Activated CD4-positive, alpha-beta T cell treated with anti-CD3 and anti-CD28 coated beads, Interleukin-2, amount 50 U/mL, for 48 hours (primary cell): ENCODE data around the gene SLC16A11.
"Not testable (repeated sequence)": the region's sequence is repeated elsewhere in the genome, so short reads cannot be mapped to it uniquely, and the experiment has no call there.

Experiments used
- DNase-seq, 2 experiments: peaks; one replicate each; pipeline ENCODE4 v3.0.0-alpha.2; 2020

SLC16A11 gene

DNA sequence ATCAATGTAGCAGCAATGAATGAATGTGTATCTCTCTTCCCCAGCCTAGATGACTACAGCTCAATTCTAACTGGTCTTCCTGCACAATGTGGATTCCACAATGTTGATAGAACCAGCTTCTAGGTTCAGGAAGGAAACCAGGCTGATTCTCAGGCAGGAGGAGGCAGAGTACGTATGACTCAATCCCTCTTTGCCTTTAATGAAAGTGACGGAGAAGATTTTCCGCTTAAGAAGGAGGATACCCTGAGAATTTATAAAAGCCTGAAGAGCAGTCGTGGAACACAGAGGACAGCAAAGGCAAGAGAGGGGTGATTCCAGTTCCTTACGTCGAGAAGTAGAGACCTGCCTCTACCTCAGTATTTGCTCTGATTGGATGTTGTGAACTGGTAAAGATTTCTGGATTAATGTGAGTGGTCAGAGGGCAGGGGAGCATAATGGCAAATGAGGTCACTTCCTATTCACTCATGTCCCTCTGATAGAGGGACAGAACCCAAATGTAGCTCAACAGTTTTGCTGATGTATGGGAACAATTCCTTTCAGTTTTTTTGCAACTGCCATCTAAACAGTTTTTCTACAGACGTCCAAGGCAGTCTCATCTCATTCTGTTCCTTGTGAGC lies 15.0 kb upstream of the SLC16A11 start:
- no peak for DNase-seq

- DNase-seq, result no peak
These were observed 12.5 kb upstream of the SLC16A11 start for GRCh38 chr17:7056386-7056785.

DNA sequence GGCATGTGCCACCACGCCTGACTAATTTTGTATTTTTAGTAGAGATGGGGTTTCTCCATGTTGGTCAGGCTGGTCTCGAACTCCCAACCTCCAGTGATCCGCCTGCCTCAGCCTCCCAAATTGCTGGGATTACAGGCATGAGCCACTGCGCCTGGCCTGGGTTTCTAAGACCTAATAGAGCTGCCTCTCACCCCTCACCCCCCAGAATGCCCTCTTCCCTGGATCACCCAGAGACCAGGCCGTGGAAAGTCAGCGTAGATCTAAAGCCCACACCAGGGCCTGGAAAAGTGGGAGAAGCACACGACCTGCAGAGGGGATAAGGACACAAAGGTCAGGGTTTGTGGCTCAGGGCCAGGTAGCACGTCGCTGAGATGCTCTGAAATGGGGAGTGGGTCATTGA lies 6.7 kb upstream of the SLC16A11 start:
- DNase-seq, result not testable (repeated sequence)

GRCh38 chr17:7048968-7049367 lies 5.1 kb upstream of the SLC16A11 start:
- no peak for DNase-seq

DNA sequence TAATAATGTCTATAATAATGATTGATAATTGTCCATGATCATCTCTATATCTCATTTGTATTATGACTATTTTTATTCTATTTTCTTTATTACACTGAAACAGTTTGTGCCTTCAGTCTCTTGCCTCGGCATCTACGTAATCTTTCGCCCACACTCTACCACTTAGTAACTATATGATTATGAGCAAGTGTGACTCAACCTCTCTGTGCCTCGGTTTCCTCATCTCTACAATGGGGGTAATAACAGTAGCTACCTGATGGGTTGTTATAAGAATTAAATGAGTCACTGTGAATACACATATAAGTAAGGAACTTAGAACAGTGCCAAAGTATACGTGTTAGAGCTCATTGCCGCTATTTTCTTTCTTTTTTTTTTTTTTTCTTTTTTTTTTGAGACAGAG lies 3.7 kb upstream of the SLC16A11 start:
- peak; percentile 30 to 42 for DNase-seq

GRCh38 chr17:7046725-7047397 lies 3.0 kb upstream of the SLC16A11 start:
- peak; percentile 68 to 78 for DNase-seq

DNA sequence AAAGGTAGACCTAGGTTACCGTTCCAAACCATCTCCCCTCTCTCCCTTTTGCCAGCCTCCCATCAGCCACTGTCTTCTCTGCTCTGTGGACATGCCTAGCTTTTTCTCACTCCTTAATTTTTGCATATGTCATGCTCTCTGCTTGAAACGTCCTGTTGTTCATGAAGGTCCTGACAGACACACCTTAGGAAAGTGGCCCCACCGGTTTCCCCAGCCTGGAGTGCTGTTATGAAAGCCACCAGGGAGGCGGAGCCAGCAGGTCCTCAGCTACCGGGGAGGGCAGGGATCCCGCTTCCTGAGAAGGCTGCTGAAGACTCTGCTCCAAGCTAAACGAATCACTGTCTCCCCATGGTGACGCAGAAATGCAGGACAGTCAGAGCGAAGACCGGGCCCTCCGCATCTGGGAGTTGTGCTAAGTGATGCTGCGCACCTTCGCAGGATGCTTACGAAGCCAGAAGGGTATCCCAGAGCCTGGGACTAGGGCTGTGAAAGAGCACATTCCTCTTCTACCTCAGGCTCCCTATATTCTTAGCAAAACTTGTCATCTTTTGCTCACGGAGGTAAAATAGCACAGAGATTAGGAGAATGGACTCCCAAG lies 2.3 kb upstream of the SLC16A11 start:
- peak; percentile 53 to 66 for DNase-seq

GRCh38 chr17:7045492-7046126 lies 1.7 kb upstream of the SLC16A11 start:
- DNase-seq, result peak; percentile 30 to 43

DNA sequence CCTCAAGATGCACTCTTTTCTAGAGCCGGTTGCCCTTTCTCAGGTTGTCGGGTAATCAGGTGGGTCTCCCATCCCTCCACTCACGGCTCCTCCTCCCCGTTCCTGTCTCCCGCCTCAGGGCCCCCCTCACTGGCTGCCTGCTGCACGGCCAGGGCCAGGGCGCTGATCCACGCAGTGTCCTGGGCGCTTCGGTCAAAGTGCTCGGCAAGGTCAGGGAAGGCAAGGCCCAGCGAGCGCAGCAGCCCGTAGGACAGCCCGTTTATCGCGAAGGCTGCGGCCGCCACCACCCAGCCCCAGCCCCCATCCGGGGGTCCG lies 753 bp downstream of the SLC16A11 start:
- no peak for DNase-seq

DNA sequence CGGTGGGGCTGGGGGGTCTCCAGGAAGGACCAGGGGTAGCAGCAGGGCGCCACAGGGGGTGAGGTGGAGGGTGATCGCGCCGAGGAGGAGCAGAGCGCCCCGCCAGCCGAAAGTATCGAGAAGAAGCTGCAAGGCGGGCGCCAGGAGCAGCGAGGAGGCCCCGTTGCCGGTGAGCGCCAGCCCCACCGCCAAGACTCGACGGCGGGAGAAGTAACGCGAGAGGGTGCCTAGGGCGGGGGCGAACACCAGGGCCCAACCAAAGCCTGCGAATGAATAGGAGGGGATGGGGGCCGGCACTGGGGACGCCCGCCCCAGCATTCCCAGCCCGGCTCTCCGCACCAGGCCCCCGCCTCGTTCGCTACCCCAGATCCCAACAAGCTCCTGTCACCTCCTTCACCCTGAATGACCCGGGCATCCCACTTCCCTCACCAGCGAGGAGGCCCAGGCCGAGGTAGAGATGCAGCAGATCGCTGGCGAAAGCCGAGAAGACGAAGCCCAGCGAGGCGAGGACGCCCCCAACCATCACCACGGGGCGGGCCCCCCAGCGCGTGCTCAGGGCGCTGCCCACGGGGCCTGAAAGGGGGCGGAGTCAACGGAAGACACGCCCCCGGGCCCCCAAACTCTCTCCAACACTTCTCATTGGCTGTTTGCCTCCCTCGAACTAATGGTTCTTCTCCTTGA lies 1.3 kb downstream of the SLC16A11 start:
- peak; percentile 46 to 57 for DNase-seq

GRCh38 chr17:7041607-7042500 lies 2.0 kb downstream of the SLC16A11 start:
- DNase-seq, result peak; percentile 26 to 34

- no peak for DNase-seq
These were observed 4.1 kb downstream of the SLC16A11 start for GRCh38 chr17:7039832-7040231.

GRCh38 chr17:7038025-7038862 lies 5.6 kb downstream of the SLC16A11 start:
- no peak for DNase-seq

DNA sequence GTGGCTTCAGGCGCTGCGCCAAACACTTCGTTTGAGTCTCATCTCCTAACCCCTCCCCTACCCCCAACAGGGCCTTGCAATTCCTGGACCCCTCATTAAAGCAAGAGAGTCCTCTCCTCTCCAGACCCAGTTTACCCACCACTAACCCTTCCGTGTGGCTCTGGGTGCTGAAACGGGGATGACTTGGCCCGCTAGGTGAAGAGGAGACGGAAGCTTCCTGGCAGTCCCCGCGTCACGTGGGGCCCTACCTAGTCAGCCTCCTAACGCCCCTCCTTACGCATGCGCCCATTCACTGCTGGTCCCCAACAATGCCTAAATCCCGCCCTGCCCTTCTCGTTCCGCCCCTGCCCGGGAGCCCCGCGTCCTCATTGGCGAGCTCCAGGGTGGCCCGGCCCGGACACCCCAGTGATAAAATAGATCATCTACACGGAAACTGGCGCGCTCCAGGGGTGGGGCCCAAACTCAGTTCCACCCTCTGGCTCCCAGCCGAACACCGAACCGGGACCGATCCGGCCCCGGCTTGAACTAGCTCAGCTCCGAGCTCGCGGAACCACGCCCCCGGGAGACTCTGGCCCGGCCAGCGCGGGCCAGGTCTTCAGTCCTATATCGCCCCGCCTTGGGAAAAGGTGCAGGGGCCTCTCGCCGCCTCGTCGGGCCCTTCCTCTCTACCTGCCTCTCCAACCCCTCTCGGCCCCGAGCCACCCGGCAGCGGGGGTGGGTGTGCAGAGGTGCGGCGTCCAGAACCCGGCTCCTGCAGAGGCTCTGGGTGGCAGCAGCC lies 8.1 kb downstream of the SLC16A11 start, which contains the start of gene SLC16A13:
Gene SLC16A13, plus strand, starts transcription at position 425 of the 778 bp plus-strand sequence. CDS start 368 bp downstream, outside the sequence.
- peak; percentile 98 to 99 for DNase-seq

GRCh38 chr17:7034955-7035590 lies 8.8 kb downstream of the SLC16A11 start:
- peak in 1 of 2 experiments; percentile 55 for DNase-seq

DNA sequence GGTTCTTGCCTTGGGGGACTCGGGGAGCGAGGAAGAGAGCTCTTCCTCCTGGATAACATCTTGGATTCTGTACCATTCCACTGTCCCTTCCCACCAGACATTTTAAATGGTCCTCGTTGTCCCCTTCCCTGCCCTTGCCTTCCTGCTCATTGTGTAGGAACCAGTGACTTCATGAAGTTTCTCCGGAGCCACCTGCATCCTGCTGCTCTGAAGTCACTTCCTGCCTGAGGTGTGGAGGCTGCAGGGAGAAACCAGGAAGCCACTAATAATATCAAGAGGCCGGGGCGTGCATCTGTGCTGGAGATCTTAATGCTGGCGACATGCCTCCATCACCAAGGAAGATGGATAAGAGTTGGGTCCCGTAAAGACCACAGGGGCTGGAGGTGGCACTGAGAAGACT lies 14.2 kb downstream of the SLC16A11 start:
- peak; percentile 58 to 71 for DNase-seq

DNA sequence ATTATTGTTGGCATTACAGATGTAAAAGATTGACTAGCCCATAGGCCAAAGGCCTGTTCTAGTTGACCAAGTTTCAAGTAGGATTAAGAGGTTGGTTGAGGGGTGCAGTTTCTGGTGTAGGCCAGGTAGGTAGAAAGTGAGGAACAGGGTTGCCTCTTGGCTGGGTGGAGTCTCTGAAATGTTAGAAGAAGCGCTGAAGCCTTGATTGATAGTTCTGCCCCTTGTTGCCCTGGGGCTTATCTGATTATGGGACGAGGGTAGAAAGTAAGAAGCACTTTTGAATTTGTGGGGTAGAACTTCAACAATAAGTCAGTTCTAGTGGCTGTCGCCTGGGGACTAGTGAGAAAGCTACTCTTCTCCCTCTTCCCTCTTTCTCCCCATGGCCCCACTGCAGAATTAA lies 14.8 kb downstream of the SLC16A11 start:
- DNase-seq, result no peak

GRCh38 chr17:7027335-7027734 lies 16.6 kb downstream of the SLC16A11 start:
- no peak for DNase-seq

GRCh38 chr17:7026471-7027115 lies 17.3 kb downstream of the SLC16A11 start:
- no peak for DNase-seq
